GM12864 (cell line): ENCODE data around the gene SGCA.

Source experiments
- DNase-seq: peaks from one replicate; pipeline ENCODE4 v3.0.0-alpha.2; 2011; ENCODE audit warnings: low read depth
- H3K4me3 ChIP-seq: 2 replicates; pipeline ENCODE4 v1.5.1; 2011; ENCODE audit warnings: mild to moderate bottlenecking, low read depth, low read length, control low read depth
- TF ChIP-seq, protein P1 (sequence below): IDR thresholded peaks from 2 replicates; pipeline ENCODE4 v1.5.1; 2011; ENCODE audit warnings: low read depth, mild to moderate bottlenecking, moderate library complexity, low read length, control low read depth, inconsistent platforms; ENCODE audit errors: missing control alignments

Gene SGCA

DNA sequence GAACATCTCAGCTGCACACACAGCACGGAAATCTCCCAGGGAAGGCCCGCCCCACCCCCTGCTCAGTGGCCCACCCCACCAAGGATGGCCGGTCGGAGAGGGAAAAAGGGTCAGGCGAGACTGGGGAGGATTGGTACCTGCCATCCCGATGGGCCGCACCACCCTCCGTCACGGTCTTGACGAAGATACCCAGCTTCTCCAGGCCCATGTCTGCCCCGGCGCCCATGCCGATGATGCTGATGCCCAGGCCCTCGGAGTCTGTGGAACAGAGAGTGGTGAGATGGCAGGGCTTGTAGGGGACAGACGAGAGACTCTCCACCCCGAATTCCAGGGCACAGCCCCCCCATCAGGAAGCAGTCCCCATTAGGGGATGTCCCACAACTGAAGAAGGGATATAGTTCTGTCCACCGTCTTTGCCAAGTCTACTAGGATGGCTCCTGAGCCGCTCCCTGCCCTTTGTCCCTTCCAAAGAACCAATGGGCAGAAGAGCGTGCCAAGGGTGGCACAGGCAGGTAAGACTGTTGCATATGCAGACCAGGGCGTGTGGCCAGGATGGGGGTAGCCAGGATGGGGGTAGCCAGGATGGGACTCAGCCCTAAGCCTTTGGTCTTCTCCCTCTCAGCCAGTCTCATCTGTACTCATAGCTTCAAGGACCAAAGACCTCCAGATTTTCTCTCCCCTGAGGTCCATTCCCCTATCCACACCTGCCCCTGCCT, 22.2 kb upstream of the SGCA start:
- no peak for DNase-seq
- TF ChIP-seq, protein P1, sequence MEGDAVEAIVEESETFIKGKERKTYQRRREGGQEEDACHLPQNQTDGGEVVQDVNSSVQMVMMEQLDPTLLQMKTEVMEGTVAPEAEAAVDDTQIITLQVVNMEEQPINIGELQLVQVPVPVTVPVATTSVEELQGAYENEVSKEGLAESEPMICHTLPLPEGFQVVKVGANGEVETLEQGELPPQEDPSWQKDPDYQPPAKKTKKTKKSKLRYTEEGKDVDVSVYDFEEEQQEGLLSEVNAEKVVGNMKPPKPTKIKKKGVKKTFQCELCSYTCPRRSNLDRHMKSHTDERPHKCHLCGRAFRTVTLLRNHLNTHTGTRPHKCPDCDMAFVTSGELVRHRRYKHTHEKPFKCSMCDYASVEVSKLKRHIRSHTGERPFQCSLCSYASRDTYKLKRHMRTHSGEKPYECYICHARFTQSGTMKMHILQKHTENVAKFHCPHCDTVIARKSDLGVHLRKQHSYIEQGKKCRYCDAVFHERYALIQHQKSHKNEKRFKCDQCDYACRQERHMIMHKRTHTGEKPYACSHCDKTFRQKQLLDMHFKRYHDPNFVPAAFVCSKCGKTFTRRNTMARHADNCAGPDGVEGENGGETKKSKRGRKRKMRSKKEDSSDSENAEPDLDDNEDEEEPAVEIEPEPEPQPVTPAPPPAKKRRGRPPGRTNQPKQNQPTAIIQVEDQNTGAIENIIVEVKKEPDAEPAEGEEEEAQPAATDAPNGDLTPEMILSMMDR: no peak
- H3K4me3 ChIP-seq: no peak overlapping the region

- TF ChIP-seq, protein P1: no peak
- H3K4me3 ChIP-seq: no peak overlapping the region
- no peak for DNase-seq
These were observed 21.4 kb upstream of the SGCA start for GRCh38 chr17:50144355-50144754.

GRCh38 chr17:50144845-50145531, 20.8 kb upstream of the SGCA start:
- no peak overlapping the region for H3K4me3 ChIP-seq
- TF ChIP-seq, protein P1: no peak
- no peak for DNase-seq

- peak overlapping the region; percentile 71 for H3K4me3 ChIP-seq
These were observed 20.1 kb upstream of the SGCA start for GRCh38 chr17:50145532-50146229.

GRCh38 chr17:50146230-50146926, 19.4 kb upstream of the SGCA start:
- H3K4me3 ChIP-seq: peak overlapping the region; percentile 71
- DNase-seq: no peak
- TF ChIP-seq, protein P1: peak; percentile 41

More at GRCh38 chr17:50145532-50146229, 20.1 kb upstream of the SGCA start:
- TF ChIP-seq, protein P1: no peak
- DNase-seq: no peak

GRCh38 chr17:50146927-50147665, 18.7 kb upstream of the SGCA start:
- peak overlapping the region; percentile 71 for H3K4me3 ChIP-seq
- DNase-seq: no peak

More at GRCh38 chr17:50146927-50147665, 18.7 kb upstream of the SGCA start:
- TF ChIP-seq, protein P1: no peak
